DMS 273 (cell line): Measurements from ENCODE around the gene CC2D1B.

Source experiments
- DNase-seq: peaks from one replicate; lab custom pipeline; 2025; ENCODE audit not compliant: unreplicated experiment; lab: John Stamatoyannopoulos, UW

The CC2D1B gene, protein sequence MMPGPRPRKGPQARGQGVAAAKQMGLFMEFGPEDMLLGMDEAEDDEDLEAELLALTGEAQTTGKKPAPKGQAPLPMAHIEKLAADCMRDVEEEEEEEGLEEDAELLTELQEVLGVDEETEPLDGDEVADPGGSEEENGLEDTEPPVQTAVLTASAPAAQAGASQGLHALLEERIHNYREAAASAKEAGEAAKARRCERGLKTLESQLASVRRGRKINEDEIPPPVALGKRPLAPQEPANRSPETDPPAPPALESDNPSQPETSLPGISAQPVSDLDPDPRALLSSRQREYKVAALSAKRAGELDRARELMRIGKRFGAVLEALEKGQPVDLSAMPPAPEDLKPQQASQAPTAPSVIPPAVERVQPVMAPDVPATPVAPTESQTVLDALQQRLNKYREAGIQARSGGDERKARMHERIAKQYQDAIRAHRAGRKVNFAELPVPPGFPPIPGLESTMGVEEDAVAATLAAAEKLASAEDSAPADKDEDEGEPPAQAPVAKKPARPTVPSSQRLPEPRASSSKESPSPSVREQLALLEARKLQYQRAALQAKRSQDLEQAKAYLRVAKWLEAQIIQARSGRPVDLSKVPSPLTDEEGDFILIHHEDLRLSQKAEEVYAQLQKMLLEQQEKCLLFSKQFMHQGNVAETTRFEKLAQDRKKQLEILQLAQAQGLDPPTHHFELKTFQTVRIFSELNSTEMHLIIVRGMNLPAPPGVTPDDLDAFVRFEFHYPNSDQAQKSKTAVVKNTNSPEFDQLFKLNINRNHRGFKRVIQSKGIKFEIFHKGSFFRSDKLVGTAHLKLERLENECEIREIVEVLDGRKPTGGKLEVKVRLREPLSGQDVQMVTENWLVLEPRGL

GRCh38 chr1:52365746-52366516 lies at the start of gene CC2D1B:
Gene CC2D1B, minus strand, starts transcription at chr1:52366205. Its CDS starts 1,585 bp downstream, at chr1:52364620.
- peak; percentile 99 for DNase-seq

- DNase-seq = no peak
Observed at GRCh38 chr1:52414942-52415341, 48.9 kb upstream of the CC2D1B start.

GRCh38 chr1:52413410-52413989 lies 47.5 kb upstream of the CC2D1B start:
- no peak for DNase-seq

DNA sequence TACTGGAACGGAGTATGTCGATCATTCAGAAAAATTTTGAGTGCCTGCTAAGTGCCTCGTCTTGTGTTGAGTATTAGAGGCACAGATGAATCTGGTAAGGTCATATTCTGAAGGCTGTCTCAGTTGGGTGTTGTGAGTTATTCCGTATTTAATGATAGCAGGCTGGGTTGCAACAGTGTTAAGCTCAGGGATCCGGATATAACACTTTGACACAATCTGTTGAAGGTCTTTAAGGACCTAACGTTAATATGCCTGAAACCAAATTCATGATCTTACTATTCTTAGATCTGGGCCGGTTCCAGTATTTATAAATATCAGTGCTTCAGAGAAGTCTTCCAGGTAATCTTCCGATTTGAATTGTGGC lies 39.0 kb upstream of the CC2D1B start:
- DNase-seq = no peak

DNA sequence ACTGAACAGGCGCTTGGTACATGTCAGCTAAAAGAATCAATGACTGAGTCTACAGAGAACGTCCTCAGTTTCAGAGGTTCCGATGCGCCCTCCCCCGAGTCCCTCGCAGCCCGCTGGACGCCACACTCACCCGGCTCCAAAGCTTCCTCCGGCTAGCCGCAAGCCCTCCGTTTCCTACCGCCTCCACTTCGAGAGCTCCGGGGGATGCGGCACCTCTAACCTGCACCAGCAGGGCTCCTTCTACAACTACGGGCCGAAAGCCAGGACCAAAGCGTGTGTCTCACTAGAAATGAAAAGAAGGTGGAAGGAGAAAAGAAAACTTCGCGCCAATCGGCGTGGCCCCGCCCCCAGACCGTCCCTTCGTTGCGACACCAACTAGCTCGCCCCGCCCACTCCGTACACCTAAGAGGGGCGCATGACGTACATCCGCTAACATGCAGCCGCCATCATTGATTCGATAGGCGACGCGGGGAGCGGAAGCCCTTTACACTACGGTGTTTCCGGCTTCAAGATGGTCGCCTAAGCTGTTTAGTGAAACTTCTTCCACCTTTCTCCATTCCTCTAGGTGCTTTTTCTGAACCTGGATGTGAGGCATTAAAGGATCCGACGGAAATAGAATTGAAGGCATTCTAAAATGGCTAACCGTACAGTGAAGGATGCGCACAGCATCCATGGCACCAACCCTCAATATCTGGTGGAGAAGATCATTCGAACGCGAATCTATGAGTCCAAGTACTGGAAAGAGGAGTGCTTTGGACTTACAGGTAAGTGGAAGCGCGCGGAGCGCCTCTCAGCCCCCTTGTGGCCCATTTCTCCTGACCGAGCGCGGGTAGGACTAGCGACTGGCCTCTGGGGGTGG lies 38.3 kb upstream of the CC2D1B start, which contains the start of the genes ORC1 and PRPF38A:
TSS of gene ORC1 (minus strand) at position 308 of the 859 bp plus-strand sequence. CDS start 2,200 bp downstream, outside the sequence.
TSS of gene PRPF38A (plus strand) at position 487 of the 859 bp plus-strand sequence. CDS start at position 635, 148 bp downstream.
- DNase-seq = peak; percentile 99

GRCh38 chr1:52403566-52404115 lies 37.6 kb upstream of the CC2D1B start:
- peak; percentile 81 for DNase-seq

DNA sequence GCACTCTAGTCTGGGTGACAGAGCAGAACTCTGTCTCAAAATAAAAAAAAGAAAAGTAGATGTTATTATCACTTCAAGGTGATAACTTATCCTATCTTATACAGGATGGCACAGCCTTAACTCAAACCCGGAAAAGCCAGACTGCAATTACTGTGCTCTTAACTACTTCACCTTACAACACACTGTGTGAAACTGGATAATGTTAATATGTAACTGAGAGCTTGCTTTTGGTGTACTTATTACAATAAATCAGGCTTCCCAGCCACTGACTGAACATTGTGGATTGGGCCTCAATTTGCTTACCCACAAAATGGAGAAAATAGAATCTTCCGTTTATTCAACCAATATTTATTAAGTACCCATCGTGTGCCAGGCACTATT lies 36.8 kb upstream of the CC2D1B start:
- no peak for DNase-seq

GRCh38 chr1:52400131-52400530 lies 34.1 kb upstream of the CC2D1B start:
- no peak for DNase-seq

- no peak for DNase-seq
Observed at GRCh38 chr1:52399629-52400028, 33.6 kb upstream of the CC2D1B start.

DNA sequence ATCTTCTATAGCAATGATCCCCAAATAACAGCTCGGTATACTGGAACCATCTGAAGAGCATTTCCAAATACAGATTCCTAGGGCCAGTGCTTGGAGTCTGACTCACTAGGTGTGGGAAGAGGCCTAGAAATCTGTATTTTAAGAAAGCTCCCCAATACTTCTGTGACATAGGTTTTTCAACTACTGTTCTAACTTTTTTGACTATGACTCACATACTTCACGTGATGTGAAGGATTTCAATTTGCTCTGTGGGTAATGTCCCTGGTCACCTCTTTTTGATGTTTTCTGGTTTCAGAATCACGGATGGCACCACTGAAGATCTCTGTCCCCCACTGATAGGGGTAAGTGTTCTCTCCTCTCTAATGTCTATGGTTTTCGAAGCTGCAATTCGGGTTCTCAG lies 27.2 kb upstream of the CC2D1B start:
- DNase-seq = no peak

DNA sequence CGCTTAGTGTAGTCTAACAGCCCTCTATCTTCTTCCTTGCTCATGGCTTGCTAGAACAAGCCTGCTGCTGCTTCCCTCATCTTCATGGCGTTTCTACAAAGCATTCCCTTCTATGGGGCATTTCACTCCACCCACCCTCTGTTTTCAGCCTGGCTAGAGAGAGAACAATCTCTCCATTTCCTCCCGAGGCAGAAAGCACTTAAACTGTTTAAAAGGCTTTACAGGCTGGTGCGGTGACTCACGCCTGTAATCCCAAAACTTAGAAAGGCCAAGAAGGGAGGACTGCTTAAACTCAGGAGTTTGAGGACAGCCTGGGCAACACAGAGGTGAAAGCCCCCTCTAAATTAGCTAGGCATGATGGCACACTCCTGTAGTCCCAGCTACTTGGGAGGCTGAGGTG lies 20.5 kb upstream of the CC2D1B start:
- DNase-seq = no peak

DNA sequence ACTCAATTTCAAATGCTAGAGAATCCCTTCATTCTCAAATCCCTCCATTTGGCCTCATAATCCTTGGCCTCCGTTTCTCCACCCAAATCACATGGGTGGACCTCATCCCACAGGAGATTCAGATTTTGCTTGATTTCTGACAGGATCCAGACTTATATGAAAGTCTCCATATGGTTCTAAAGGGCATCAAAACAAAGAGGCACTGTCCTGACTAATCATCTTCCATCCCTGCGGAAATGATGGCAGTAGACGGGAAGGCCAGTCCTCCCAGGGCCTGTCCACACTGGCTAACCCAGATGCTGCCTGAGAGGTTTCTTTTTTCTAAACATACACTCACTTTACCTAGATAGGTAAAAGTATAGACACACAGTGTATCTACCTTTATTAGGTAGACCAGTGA lies 19.4 kb upstream of the CC2D1B start:
- no peak for DNase-seq

- DNase-seq = peak; percentile 22
Observed at GRCh38 chr1:52369851-52370250, 3.8 kb upstream of the CC2D1B start.

- peak; percentile 87 for DNase-seq
Observed at GRCh38 chr1:52368383-52369172, 2.6 kb upstream of the CC2D1B start.

- DNase-seq = no peak
Observed at GRCh38 chr1:52367272-52367671, 1.3 kb upstream of the CC2D1B start.

DNA sequence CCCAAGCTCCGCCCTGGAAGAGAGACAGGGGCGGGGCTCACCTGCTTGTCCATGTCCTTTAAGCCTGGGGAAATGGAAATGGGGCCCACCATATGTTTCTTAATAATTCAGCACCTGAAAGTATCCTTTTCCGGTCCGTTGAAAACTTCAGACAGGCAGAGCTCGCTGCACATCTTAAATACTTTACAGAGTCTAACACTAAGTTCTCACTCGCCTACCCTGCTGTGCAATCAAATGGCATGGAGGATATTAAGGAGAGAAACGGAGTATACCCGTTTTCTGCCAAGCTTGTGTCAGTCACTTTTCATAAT lies 467 bp upstream of the CC2D1B start:
- no peak for DNase-seq

- peak; percentile 67 for DNase-seq
Observed at GRCh38 chr1:52365071-52365745, 797 bp downstream of the CC2D1B start.

- DNase-seq = no peak
Observed at GRCh38 chr1:52364235-52364839, 1.7 kb downstream of the CC2D1B start.
